D721Med (cell line): Measurements from ENCODE around the gene CST3.

Source experiments
- DNase-seq: peaks from one replicate; pipeline ENCODE4 v3.0.0; 2011; ENCODE audit warnings: low spot score; ENCODE audit not compliant: insufficient read length
- FAIRE-seq: peaks from 2 replicates; lab custom pipeline; 2011; peaks lifted over from hg19 to GRCh38; lab: Jason Lieb, UNC
- TF ChIP-seq, protein P1 (sequence below): IDR thresholded peaks from 2 replicates; pipeline ENCODE4 v1.5.1; 2012; ENCODE audit warnings: mild to moderate bottlenecking, control low read depth; ENCODE audit not compliant: insufficient read depth; ENCODE audit errors: missing control alignments

CST3 gene

DNA sequence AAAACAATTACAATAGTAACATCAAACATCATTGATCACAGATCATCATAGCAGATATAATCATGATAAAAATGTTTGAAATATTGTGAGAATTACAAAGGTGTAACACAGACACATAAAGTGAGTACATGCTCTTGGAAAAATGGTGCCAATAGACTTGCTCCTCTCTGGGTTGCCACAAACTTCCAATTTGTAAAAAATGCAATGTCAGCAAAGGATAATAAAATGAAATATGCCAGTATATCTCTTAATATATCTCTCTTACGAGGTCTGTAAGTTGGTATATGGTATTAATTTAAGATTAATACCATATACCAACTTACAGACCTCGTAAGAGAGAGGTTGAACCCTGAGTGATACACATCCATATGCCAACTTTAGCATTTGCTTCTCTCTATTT, 13.4 kb upstream of the CST3 start:
- FAIRE-seq (no peak), DNase-seq (no peak)
- TF ChIP-seq, protein P1, sequence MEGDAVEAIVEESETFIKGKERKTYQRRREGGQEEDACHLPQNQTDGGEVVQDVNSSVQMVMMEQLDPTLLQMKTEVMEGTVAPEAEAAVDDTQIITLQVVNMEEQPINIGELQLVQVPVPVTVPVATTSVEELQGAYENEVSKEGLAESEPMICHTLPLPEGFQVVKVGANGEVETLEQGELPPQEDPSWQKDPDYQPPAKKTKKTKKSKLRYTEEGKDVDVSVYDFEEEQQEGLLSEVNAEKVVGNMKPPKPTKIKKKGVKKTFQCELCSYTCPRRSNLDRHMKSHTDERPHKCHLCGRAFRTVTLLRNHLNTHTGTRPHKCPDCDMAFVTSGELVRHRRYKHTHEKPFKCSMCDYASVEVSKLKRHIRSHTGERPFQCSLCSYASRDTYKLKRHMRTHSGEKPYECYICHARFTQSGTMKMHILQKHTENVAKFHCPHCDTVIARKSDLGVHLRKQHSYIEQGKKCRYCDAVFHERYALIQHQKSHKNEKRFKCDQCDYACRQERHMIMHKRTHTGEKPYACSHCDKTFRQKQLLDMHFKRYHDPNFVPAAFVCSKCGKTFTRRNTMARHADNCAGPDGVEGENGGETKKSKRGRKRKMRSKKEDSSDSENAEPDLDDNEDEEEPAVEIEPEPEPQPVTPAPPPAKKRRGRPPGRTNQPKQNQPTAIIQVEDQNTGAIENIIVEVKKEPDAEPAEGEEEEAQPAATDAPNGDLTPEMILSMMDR = no peak

DNA sequence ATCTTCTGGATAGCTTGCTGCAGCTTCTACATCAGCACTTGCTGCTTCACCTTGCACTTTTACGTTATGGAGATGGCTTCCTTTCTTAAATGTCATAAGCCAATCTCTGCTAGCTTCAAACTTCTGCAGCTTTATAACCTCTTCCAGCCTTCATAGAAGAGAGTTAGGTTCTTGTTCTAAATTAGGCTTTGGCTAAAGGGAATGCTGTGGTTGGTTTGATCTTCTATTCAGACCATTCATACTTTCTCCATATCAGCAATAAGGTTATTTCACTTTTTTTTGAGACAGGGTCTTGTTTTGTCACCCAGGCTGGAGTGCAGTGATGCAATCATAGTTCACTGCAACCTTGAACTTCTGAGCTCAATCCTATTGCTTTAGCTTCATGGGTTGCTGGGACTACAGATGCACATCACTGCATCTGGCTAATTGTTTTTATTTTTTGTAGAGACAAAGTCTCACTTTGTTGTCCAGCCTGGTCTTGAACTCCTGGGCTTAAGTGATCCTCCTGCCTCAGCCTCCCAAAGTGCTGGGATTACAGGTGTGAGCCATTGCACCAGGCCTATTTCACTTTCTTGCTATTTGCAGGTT, 12.2 kb upstream of the CST3 start:
- TF ChIP-seq, protein P1 = no peak
- no peak for DNase-seq
- no peak for FAIRE-seq

DNA sequence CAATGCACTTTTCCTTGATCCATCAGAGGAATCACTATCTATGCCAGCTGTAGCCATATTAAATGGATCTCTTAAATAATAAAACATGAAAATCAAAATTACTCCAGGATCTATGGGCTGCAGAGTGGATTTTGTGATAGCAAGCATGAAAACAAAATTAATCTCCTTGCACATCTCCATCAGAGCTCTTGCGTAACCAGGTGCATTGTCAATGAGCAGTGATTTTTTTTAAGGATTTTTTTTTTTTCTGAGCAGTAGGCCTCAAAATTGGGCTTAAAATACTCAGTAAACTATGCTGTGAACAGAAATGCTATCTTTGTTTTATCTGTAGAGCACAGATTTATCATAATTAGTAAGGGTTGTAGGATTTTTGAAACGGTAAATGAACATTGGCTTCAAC, 11.5 kb upstream of the CST3 start:
- no peak for FAIRE-seq
- no peak for DNase-seq
- TF ChIP-seq, protein P1 = no peak

DNA sequence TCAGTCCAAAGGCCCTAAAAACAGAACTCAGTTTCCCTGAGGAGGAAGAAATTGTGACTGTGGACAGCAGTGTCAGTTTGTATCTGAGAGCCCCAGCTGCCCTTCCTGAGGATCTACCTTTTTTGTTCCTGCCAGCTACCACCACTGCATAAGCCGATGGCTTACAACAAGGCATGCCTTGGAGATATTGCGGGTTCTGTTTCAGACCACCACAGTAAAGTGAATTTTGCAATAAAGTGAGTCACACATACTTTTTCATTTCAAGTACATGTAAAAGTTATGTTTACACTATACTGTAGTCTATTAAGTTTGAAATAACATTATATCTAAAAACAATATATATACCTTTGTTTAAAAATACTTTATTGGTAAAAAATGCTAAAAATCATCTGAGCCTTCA, 9.6 kb upstream of the CST3 start:
- TF ChIP-seq, protein P1 = no peak
- DNase-seq (no peak), FAIRE-seq (no peak)

DNA sequence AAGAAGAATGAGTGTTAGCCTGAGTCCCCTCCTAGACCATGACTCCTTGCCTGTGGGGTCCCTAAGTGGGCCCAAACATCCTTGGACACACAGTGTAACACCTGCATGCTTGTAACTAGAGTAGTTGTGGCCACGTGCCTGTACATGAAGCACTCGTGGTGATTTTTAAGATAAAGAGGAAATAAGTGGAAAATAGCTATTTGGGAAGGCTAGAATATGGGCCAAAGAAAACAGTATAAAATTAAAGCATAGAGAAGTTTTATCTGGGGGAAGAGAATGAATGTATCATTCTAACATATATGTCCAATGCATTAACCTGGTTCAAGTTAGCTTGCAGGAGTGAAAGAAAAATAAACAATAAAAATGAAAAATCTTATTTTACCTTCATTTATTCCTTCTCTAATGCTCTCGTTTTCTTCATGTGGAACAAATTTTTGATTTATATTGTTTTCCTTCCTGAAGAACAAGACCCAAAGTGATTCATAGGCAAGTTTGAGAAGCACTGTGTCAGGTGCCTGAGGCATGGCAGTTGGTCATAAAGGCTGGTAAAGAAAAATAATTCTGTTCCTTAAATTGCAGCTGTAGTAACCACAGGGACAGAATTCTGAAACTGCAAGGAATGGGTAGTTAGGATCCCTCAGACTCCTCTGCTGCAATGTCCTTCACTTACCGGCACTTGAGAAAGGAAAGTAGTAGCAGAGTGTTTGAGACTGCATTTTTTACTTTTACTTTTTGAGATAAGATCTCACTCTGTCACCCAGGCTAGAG, 8.5 kb upstream of the CST3 start:
- TF ChIP-seq, protein P1 = no peak
- no peak for DNase-seq
- FAIRE-seq = no peak

DNA sequence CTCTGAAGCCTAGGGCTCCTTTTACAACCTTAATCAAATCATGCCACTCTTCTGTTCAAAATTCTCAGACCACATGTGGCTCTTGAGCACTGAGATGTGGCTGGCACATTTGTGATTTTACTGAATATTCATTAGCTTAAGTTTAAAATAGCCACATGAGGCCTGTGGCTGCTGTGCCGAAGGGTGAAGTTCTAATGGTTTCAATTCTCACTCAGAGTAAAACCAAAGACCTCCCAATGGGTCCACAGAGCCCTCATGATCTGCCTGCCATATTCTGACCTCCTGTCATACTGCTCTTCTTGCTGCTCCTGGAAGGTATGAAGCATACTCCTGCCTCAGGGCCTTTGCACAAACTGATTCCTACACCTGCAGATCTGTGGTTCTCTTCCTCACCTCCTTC, 7.8 kb upstream of the CST3 start:
- FAIRE-seq (no peak), DNase-seq (no peak)
- TF ChIP-seq, protein P1 = no peak

DNA sequence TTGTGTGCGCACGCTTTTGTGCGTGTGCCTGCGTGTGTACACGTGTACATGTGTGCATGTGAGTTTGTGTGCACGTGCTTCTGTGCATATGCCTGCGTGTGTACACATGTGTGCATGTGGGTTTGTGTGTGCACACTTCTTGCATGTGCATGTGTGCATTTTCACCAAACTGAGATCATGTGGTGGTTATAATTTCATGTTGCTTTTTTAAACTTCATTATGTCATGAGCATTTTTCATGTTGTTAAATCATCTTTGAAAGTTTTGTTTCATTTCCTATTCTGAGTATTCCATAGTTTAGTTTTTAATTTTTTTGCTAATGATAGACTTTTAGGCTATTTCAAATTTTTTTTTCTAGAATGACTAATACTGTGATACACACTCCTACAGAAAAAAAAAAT, 6.4 kb upstream of the CST3 start:
- TF ChIP-seq, protein P1 = no peak
- no peak for FAIRE-seq
- no peak for DNase-seq
